PC-3 (cell line): ENCODE data around the gene DPF3.

Source experiments
- EZH2 ChIP-seq: fragments of 300-600 bp; sonication (generic); IDR thresholded peaks from one replicate; pipeline ENCODE4 v1.6.1; 2017; ENCODE audit warnings: antibody characterized with exemption, mild to moderate bottlenecking, low read length; ENCODE audit not compliant: unreplicated experiment
- EZH2phosphoT487 ChIP-seq: fragments of 300-600 bp; sonication (generic); IDR thresholded peaks from 2 replicates; pipeline ENCODE4 v1.6.1; 2018; ENCODE audit warnings: mild to moderate bottlenecking, antibody characterized with exemption, low read length, borderline replicate concordance
- TF ChIP-seq, protein P1 (sequence below): fragments of 300-600 bp; sonication (generic); conservative IDR thresholded peaks from 2 replicates; pipeline ENCODE4 v1.5.1; 2017; ENCODE audit warnings: antibody characterized with exemption, low read depth, mild to moderate bottlenecking, low read length

DNA sequence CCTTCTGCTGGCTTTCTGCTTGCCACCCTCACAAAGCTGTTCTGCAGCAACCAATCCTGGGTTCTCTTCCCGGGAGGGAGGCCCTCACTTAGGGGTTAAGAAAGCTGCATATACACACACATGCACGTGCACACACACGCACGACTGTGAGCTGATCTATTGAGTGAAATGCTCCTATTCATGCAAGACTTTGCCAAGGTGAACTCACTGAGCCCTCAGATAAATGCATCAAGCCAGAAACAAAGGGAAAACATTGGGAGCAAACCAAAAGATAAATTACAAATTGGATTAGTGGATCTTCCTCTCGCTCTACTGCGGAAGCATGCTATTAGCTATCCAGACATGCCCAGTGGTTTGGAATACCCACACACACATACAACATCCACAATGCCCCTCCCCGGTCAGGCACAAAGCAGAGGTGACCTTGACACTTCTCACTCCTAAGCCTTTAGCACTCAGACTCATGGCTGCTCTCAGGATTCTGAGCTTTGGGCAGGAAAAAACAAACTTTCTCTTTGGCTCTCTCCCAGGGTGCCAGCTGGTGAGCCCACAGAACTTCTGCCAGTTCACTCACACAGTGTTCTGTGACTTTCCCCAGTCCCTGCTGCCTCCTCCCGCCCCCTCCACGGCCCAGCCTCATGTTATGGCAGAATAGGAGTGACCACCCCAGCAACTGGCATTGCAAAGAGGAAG lies 320.0 kb downstream of the DPF3 start:
- TF ChIP-seq, protein P1, sequence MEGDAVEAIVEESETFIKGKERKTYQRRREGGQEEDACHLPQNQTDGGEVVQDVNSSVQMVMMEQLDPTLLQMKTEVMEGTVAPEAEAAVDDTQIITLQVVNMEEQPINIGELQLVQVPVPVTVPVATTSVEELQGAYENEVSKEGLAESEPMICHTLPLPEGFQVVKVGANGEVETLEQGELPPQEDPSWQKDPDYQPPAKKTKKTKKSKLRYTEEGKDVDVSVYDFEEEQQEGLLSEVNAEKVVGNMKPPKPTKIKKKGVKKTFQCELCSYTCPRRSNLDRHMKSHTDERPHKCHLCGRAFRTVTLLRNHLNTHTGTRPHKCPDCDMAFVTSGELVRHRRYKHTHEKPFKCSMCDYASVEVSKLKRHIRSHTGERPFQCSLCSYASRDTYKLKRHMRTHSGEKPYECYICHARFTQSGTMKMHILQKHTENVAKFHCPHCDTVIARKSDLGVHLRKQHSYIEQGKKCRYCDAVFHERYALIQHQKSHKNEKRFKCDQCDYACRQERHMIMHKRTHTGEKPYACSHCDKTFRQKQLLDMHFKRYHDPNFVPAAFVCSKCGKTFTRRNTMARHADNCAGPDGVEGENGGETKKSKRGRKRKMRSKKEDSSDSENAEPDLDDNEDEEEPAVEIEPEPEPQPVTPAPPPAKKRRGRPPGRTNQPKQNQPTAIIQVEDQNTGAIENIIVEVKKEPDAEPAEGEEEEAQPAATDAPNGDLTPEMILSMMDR = no peak
- TF ChIP-seq EZH2phosphoT487 (no peak), EZH2 (no peak)
